ENCODE results near the gene CABS1. TPM values are rescaled to one million over a fixed set of nuclear protein-coding genes. Genes with fewer than 3 reads are reported as not detected.

CABS1 gene
- total and polyA plus RNA-seq, 3 donors from 2014 or later, result 17.3 to 80.1 (median 66.2) TPM

- TF ChIP-seq POLR2A (IDR thresholded peaks at IDR 0.05), result no peak
- TF ChIP-seq, protein P1, sequence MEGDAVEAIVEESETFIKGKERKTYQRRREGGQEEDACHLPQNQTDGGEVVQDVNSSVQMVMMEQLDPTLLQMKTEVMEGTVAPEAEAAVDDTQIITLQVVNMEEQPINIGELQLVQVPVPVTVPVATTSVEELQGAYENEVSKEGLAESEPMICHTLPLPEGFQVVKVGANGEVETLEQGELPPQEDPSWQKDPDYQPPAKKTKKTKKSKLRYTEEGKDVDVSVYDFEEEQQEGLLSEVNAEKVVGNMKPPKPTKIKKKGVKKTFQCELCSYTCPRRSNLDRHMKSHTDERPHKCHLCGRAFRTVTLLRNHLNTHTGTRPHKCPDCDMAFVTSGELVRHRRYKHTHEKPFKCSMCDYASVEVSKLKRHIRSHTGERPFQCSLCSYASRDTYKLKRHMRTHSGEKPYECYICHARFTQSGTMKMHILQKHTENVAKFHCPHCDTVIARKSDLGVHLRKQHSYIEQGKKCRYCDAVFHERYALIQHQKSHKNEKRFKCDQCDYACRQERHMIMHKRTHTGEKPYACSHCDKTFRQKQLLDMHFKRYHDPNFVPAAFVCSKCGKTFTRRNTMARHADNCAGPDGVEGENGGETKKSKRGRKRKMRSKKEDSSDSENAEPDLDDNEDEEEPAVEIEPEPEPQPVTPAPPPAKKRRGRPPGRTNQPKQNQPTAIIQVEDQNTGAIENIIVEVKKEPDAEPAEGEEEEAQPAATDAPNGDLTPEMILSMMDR (IDR thresholded peaks at IDR 0.05), result no peak
- Histone ChIP-seq H3K36me3 (ENCODE audit: low read depth, missing control alignments) (no peaks in the 10 kb centered on the region), H3K27me3 (no peaks in the 10 kb centered on the region), H3K9me3 (no peaks in the 10 kb centered on the region), H3K27ac (no peak overlapping the region), H3K4me1 (no peaks in the 10 kb centered on the region), H3K4me3 (no peak overlapping the region)
- intact Hi-C loops (cut with DNase I; ENCODE audit: low total_unique reads), result no loop called here
- DNase-seq, result no peak
- WGBS, 2 donors, result 94 to 95% methylated on average over 1 of the region's 1 CpG
Observed at GRCh38 chr4:70367813-70368212, 33.0 kb downstream of the CABS1 start.

DNA sequence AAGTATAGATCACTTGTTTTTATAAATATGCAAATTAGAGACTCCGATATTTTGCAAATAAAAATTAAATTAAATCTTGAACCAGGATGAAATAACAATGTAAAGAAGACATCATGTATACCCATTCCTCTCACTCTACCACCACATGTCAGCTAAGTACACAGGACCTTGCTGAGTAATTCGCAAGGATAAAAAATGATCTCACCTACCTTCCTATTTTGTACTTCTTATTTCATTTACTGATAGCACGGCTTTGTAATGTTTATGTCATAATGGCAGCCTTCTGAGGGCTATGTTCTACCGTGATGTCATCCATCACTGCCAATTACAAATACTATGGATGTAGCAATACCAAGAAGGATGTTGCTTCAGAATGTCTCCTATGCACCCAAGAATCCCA is 37.2 kb downstream of the CABS1 start:
- WGBS, 2 donors, result 73 to 85% methylated on average over 4 of the region's 4 CpGs
- Histone ChIP-seq H3K36me3 (ENCODE audit: low read depth, missing control alignments) (no peaks in the 10 kb centered on the region), H3K27me3 (no peaks in the 10 kb centered on the region), H3K4me1 (no peaks in the 10 kb centered on the region), H3K27ac (no peak overlapping the region), H3K4me3 (no peak overlapping the region), H3K9me3 (no peaks in the 10 kb centered on the region)
- intact Hi-C loops (cut with DNase I; ENCODE audit: low total_unique reads), result no loop called here
- no peak for TF ChIP-seq POLR2A (IDR thresholded peaks at IDR 0.05)
- TF ChIP-seq, protein P1 (IDR thresholded peaks at IDR 0.05), result no peak
- no peak for DNase-seq

- no peak for DNase-seq
- Histone ChIP-seq H3K4me1 (no peaks in the 10 kb centered on the region), H3K27me3 (no peaks in the 10 kb centered on the region), H3K4me3 (peak overlapping the region in 1 of 2 donors; percentile 5), H3K36me3 (ENCODE audit: low read depth, missing control alignments) (no peaks in the 10 kb centered on the region), H3K27ac (no peak overlapping the region), H3K9me3 (no peaks in the 10 kb centered on the region)
- TF ChIP-seq POLR2A (IDR thresholded peaks at IDR 0.05), result no peak
- intact Hi-C loops (cut with DNase I; ENCODE audit: low total_unique reads), result no loop called here
- 32 to 45% methylated on average over 3 of the region's 3 CpGs for WGBS, 2 donors
Observed at GRCh38 chr4:70372760-70373159, 38.0 kb downstream of the CABS1 start.

GRCh38 chr4:70380578-70380977 is 45.8 kb downstream of the CABS1 start:
- 89 to 91% methylated on average over 3 of the region's 3 CpGs for WGBS, 2 donors
- H3K4me1 ChIP-seq, result no peaks in the 10 kb centered on the region
- no peak for TF ChIP-seq POLR2A (IDR thresholded peaks at IDR 0.05)
- TF ChIP-seq, protein P1 (IDR thresholded peaks at IDR 0.05), result no peak

DNA sequence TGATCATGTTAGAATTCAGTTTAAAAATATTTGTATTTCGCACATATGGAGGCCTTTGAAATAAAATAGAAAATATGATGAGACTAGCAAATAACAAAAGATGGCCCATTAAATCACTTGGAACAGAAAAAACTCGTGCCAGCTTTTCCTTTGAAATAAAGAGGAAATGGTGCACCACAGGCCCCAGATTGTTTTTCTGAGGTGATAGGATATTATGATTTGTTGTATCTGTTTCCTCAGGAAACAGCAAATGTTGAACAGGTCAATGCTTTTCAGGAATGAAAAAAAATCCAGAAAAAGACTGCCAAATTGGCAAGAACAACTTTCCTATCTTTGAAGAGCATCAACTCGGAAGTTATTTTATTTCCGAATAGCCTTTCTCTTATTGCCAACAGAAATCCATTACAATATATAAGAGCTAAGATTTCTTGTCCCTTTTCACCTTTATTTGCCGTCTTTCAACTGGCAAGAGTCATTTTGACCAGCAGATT is 48.0 kb downstream of the CABS1 start, which contains the start of gene SMR3B:
TSS of gene SMR3B (plus strand) at position 441 of the 491 bp plus-strand sequence. CDS start 1,380 bp downstream, outside the sequence.
- H3K36me3 ChIP-seq (ENCODE audit: low read depth, missing control alignments), result no peaks in the 10 kb centered on the region
- no peak within 1 kb of the TSS for H3K27ac ChIP-seq
- H3K4me3 ChIP-seq, result no peak within 1 kb of the TSS
- TF ChIP-seq POLR2A (IDR thresholded peaks at IDR 0.05), result no peak
- TF ChIP-seq, protein P1 (IDR thresholded peaks at IDR 0.05), result no peak
- DNase-seq, result no peak
- 76 to 83% methylated on average over 5 of the region's 5 CpGs for WGBS, 2 donors
- intact Hi-C loops (cut with DNase I; ENCODE audit: low total_unique reads), result no loop called here
- H3K4me1 ChIP-seq, result no peaks in the 10 kb centered on the region
- no peaks in the 10 kb centered on the region for H3K9me3 ChIP-seq
- no peaks in the 10 kb centered on the region for H3K27me3 ChIP-seq

More at GRCh38 chr4:70380578-70380977, 45.8 kb downstream of the CABS1 start:
- Histone ChIP-seq H3K4me3 (no peak overlapping the region), H3K27me3 (no peaks in the 10 kb centered on the region), H3K27ac (no peak overlapping the region), H3K36me3 (ENCODE audit: low read depth, missing control alignments) (no peaks in the 10 kb centered on the region), H3K9me3 (no peaks in the 10 kb centered on the region)
- DNase-seq, result no peak
- intact Hi-C loops (cut with DNase I; ENCODE audit: low total_unique reads), result no loop called here

Other genes with a start within 250 kb of the CABS1 start
- gene PRR27, start 180.7 kb upstream of the CABS1 start, total RNA-seq, result 1 to 10 TPM in 1 of 2 donors, under 1 TPM in 1; 0.87 to 2.2 TPM
- gene PRR27, start 180.7 kb upstream of the CABS1 start, polyA plus RNA-seq (ENCODE audit: insufficient read depth, low read depth, low replicate concordance), result 3.5 TPM
- gene ODAM, start 139.3 kb upstream of the CABS1 start, total RNA-seq, result not detected
- 0.33 TPM for gene ODAM, start 139.3 kb upstream of the CABS1 start, polyA plus RNA-seq (ENCODE audit: insufficient read depth, low read depth, low replicate concordance)
- not detected for gene FDCSP, start 108.9 kb upstream of the CABS1 start, total RNA-seq
- gene FDCSP, start 108.9 kb upstream of the CABS1 start, polyA plus RNA-seq (ENCODE audit: insufficient read depth, low read depth, low replicate concordance), result 0.96 TPM
- gene CSN3, start 92.4 kb upstream of the CABS1 start, total RNA-seq, result under 1 TPM in 1 of 2 donors, not detected in 1; 0.37 TPM
- not detected for gene CSN3, start 92.4 kb upstream of the CABS1 start, polyA plus RNA-seq (ENCODE audit: insufficient read depth, low read depth, low replicate concordance)
- not detected for gene SMR3A, start 25.8 kb downstream of the CABS1 start, total RNA-seq
- 0.95 TPM for gene SMR3A, start 25.8 kb downstream of the CABS1 start, polyA plus RNA-seq (ENCODE audit: insufficient read depth, low read depth, low replicate concordance)
- 1 to 10 TPM; 1.1 to 4.8 TPM for gene SMR3B, start 48.1 kb downstream of the CABS1 start, total RNA-seq
- gene SMR3B, start 48.1 kb downstream of the CABS1 start, polyA plus RNA-seq (ENCODE audit: insufficient read depth, low read depth, low replicate concordance), result 6.1 TPM
- not detected for gene OPRPN, start 63.0 kb downstream of the CABS1 start, total RNA-seq
- 0.61 TPM for gene OPRPN, start 63.0 kb downstream of the CABS1 start, polyA plus RNA-seq (ENCODE audit: insufficient read depth, low read depth, low replicate concordance)
- gene MUC7, start 137.2 kb downstream of the CABS1 start, total RNA-seq, result not detected
- gene MUC7, start 137.2 kb downstream of the CABS1 start, polyA plus RNA-seq (ENCODE audit: insufficient read depth, low read depth, low replicate concordance), result 0.80 TPM
- gene AMTN, start 183.6 kb downstream of the CABS1 start, total RNA-seq, result not detected
- not detected for gene AMTN, start 183.6 kb downstream of the CABS1 start, polyA plus RNA-seq (ENCODE audit: insufficient read depth, low read depth, low replicate concordance)

Measured in testis (tissue), 3 donors.